ENCODE results near the gene PI16.

- TF ChIP-seq ATF3 (CRISPR knock-in tag; conservative IDR thresholded peaks at IDR 0.05) (no peak), CREM (CRISPR knock-in tag; IDR thresholded peaks at IDR 0.05) (no peak), CBFB (CRISPR knock-in tag; IDR thresholded peaks at IDR 0.05; ENCODE audit: low read depth) (no peak), HMGXB4 (CRISPR knock-in tag; IDR thresholded peaks at IDR 0.05) (no peak), CREB1 (CRISPR knock-in tag; IDR thresholded peaks at IDR 0.05) (no peak), CTCF (IDR thresholded peaks at IDR 0.05) (no peak), E2F4 (CRISPR knock-in tag; IDR thresholded peaks at IDR 0.05; ENCODE audit: borderline replicate concordance, low read depth) (no peak), HMGA2 (CRISPR knock-in tag; IDR thresholded peaks at IDR 0.05) (no peak), AR (CRISPR knock-in tag; IDR thresholded peaks at IDR 0.05) (no peak)
- TF ChIP-seq, protein P1, sequence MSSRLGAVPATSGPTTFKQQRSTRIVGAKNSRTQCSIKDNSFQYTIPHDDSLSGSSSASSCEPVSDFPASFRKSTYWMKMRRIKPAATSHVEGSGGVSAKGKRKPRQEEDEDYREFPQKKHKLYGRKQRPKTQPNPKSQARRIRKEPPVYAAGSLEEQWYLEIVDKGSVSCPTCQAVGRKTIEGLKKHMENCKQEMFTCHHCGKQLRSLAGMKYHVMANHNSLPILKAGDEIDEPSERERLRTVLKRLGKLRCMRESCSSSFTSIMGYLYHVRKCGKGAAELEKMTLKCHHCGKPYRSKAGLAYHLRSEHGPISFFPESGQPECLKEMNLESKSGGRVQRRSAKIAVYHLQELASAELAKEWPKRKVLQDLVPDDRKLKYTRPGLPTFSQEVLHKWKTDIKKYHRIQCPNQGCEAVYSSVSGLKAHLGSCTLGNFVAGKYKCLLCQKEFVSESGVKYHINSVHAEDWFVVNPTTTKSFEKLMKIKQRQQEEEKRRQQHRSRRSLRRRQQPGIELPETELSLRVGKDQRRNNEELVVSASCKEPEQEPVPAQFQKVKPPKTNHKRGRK (CRISPR knock-in tag; IDR thresholded peaks at IDR 0.05; ENCODE audit: borderline replicate concordance) = no peak
- TF ChIP-seq, protein P2, sequence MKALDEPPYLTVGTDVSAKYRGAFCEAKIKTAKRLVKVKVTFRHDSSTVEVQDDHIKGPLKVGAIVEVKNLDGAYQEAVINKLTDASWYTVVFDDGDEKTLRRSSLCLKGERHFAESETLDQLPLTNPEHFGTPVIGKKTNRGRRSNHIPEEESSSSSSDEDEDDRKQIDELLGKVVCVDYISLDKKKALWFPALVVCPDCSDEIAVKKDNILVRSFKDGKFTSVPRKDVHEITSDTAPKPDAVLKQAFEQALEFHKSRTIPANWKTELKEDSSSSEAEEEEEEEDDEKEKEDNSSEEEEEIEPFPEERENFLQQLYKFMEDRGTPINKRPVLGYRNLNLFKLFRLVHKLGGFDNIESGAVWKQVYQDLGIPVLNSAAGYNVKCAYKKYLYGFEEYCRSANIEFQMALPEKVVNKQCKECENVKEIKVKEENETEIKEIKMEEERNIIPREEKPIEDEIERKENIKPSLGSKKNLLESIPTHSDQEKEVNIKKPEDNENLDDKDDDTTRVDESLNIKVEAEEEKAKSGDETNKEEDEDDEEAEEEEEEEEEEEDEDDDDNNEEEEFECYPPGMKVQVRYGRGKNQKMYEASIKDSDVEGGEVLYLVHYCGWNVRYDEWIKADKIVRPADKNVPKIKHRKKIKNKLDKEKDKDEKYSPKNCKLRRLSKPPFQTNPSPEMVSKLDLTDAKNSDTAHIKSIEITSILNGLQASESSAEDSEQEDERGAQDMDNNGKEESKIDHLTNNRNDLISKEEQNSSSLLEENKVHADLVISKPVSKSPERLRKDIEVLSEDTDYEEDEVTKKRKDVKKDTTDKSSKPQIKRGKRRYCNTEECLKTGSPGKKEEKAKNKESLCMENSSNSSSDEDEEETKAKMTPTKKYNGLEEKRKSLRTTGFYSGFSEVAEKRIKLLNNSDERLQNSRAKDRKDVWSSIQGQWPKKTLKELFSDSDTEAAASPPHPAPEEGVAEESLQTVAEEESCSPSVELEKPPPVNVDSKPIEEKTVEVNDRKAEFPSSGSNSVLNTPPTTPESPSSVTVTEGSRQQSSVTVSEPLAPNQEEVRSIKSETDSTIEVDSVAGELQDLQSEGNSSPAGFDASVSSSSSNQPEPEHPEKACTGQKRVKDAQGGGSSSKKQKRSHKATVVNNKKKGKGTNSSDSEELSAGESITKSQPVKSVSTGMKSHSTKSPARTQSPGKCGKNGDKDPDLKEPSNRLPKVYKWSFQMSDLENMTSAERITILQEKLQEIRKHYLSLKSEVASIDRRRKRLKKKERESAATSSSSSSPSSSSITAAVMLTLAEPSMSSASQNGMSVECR (CRISPR knock-in tag; IDR thresholded peaks at IDR 0.05; ENCODE audit: borderline replicate concordance) = no peak
- TF ChIP-seq, protein P3, sequence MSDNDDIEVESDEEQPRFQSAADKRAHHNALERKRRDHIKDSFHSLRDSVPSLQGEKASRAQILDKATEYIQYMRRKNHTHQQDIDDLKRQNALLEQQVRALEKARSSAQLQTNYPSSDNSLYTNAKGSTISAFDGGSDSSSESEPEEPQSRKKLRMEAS (CRISPR knock-in tag; IDR thresholded peaks at IDR 0.05) = no peak
Observed at GRCh38 chr6:36983538-36983937, 29.0 kb downstream of the PI16 start.
